NCI-H1048 (cell line): ENCODE data around the gene ZNF212.

Source experiments
- DNase-seq: peaks from one replicate; lab custom pipeline; 2025; lab: John Stamatoyannopoulos, UW

The ZNF212 gene

DNA sequence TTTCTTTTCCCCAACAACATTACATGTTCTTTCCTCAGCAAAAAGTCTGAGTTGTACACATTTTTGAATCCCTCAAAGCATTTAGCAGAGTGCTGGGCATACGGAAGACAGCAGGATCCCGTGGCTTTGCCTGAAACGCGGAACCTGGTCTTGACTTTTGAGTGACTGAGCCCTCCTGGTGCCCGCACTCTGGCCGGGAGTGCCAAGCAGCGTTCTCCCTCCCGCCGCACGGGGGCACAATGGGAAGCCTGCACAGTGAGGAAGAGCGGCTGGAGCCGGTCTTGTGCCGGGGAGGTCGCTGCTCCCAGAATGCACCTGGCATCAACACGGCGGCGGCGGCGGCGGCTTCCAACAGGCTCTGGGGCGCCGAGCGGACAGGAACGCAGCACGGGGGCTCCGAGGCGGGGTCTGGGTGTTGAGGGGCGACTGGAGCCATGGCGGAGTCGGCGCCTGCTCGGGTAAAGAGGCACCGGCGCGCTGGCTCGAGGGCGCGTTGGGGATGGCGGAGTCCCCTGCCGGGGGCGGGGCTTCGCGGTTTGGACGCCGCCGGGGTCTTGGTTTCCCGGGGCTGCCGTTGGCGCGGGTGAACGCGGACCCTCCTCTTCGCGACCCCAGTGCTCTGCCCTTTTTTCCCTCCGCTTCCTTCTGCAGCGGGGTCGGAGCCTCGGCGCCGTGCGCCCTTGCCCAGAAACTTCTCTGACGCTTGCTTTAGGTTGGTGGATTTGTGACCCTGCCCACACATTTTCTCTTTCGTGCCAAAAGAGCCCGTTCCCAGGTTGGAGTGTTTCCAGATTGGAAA lies at the start of gene ZNF212:
Gene ZNF212, plus strand, starts transcription at position 307 of the 799 bp plus-strand sequence. Its CDS starts 128 bp downstream, at position 435.
- DNase-seq: peak; percentile 80

DNA sequence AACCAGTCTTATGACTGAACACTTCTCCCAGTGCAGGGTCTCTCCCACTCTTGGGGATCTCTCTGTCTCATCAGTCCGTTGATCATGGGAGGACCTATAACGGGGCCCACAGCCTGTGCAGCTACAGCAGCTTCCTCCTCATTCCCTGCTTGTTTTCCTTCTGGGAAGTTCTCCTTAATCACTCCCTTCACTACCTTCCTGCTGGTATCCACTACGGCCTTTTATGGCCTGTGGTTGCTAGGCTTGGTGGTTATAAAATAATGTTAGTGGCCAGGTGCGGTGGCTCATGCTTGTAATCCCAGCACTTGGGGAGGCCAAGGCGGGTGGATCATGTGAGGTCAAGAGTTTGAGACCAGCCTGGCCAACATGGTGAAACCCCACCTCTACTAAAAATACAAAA lies 47.6 kb upstream of the ZNF212 start:
- DNase-seq: no peak

DNA sequence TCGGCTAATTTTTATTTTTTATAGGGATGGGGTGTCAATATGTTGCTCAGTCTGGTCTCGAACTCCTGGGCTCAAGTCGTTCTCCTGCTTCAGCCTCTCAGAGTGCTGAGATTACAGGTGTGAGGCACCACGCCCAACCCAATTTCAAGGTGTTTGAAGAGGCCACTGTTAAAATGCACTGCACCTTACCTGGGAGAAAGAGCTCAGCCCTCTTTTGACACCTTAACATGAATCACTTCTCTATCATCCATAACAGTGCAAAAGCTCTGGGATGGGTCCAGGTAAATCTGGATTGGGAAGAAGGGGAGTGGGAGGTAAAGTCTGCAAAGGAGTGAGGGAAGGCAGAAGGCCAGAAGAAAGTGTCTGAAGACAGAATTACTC lies 44.7 kb upstream of the ZNF212 start:
- DNase-seq: no peak

DNA sequence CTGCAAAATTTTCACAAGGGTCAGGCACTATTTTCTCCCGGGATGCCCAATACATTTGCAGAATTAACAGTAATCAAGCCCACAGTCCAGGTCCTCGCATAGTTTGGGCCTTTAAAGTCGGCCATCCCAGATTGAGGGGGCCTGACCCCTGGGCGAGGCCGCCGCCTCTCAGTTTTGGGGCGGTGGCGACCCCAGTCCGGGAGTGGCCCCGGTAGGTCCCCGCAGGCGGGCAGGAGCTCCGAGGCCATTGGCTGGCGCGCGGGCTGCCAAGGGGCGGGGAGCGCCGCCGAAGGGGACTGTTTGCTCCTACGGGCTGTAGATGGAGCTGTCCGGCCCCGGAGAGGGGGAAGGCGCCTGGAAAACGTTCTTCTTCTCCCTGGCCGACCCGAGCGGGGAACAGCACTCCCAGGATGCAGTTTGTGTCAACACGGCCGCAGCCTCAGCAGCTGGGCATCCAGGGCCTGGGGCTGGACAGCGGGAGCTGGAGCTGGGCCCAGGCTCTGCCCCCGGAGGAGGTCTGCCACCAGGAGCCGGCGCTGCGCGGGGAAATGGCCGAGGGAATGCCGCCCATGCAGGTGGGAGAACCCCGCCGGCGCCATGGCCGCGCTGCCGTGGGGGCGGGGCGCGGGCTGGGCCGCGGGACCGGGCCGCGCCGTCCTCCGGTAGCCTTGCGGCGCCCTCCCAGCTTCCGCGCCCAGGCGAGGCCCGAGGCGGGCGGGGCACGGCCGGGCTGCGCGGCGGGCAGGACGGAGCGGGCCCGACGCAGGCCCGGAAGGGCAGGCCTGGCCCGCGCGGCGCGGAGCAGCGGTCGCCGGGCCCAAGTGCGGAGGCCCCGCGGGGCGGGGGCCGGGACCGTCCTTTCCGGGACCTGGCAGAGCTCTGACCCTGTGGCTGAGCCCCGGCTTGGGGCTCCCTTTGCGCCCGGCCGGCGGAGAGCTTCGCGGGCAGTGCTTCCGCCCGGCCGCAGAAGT lies 44.0 kb upstream of the ZNF212 start, which contains the start of gene ZNF282:
Gene ZNF282, plus strand, starts transcription at position 367 of the 971 bp plus-strand sequence. Its CDS starts 44 bp downstream, at position 411.
- peak; percentile 34 for DNase-seq

GRCh38 chr7:149196151-149196704 lies 43.2 kb upstream of the ZNF212 start:
- no peak for DNase-seq

GRCh38 chr7:149196705-149197171 lies 42.7 kb upstream of the ZNF212 start:
- no peak for DNase-seq

GRCh38 chr7:149197675-149198074 lies 41.8 kb upstream of the ZNF212 start:
- no peak for DNase-seq

- DNase-seq: no peak
Measured at GRCh38 chr7:149198161-149198816, 41.2 kb upstream of the ZNF212 start.

GRCh38 chr7:149199234-149199995 lies 40.0 kb upstream of the ZNF212 start:
- DNase-seq: no peak

GRCh38 chr7:149202831-149203231 lies 36.6 kb upstream of the ZNF212 start:
- DNase-seq: no peak

DNA sequence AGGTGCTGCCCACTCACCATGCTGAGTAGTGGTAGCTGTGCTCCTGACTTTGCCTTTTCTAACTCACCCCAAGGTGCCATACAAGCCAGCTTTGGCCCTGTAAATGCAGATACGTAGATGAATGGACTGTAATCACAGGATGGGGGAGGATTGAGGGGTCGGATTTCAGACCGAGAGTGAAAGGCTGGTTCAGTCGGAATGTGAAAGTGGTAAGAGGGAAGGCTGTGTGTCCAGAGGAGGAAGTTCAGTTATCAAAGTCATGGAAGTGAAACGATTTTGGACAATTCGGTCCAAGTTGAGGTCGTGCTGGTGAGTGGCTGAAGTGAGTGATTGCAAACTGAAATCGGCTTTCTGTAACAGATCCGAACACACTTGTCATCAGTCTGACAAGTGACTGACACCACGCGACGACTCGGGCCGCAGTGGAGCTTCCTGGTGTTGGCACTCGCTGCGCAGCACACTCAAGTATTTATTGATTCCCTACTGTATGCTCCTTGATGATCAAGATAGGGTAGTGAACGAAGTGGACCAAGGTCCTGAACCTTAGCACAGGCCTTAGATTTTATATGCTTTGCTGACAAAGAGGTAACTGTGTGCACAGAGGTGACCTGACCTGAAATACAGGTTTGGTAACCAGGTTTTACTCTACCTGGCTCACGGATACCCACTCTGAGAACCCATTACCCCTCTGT lies 33.6 kb upstream of the ZNF212 start:
- DNase-seq: no peak

DNA sequence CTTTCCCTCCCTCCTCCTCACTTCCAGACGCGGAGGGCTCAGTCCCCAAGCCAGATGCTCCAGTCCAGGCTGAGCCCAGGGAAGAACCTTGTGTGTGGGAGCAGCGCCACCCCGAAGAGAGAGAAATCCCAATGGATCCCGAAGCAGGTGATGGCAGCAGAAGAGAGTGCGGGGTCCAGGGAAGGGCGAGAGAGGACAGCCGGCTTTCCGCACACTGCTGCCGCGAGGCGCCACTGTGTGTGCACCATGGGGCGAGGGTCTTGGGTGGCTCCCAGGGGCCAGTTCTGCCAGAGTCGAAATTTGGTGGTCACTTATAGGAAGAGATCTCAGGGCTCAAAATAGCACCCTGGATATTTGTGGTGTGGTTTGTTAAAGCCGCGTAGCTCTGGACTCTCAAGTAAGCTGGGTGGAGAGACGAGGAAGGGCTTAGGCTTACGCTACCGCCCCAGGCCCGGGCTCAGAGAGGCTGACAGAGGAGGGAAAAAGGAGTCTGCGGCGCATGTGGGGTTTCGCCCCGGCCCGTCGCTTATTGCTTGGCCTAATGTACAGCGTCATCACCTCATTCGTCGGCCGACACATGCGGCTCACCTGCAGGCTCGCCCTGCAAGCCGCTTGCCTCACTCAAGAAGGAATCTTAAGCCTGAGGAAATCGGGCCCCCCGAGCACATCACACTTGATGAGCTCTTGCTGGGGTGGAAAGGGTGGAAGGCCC lies 32.0 kb upstream of the ZNF212 start:
- no peak for DNase-seq

- no peak for DNase-seq
Measured at GRCh38 chr7:149209518-149210269, 29.8 kb upstream of the ZNF212 start.

GRCh38 chr7:149210551-149210950 lies 28.9 kb upstream of the ZNF212 start:
- DNase-seq: no peak

DNA sequence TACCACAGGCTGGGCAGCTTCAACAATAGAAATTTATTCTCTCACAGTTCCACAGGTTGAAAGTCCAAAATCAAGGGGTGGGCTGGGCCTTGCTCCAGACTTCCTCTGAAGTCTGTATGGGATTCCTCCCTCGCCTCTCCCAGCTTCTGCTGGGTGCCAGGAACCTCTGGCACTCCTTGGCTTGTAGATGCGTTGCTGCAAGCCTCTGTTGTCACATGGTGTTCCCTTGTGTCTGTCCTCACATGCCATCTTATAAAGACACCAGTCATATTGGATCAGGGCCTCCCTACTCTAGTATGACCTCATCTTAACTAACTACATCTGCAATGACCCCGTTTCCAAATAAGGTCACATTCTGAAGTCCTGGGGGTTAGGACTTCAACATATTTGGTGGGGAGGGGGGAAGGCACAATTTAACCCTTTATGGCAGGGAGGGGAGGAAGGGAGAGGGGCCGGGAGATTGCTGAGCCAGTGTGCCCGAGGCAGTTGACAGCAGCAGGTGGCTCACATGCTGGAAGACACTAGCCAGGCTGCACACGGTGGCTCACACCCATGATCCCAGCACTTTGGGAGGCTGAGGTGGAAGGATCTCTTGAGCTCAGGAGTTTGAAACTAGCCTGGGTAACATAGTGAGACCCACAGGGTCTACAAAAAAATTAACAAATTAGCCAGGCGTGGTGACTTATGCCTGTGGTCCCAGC lies 25.3 kb upstream of the ZNF212 start:
- DNase-seq: no peak

DNA sequence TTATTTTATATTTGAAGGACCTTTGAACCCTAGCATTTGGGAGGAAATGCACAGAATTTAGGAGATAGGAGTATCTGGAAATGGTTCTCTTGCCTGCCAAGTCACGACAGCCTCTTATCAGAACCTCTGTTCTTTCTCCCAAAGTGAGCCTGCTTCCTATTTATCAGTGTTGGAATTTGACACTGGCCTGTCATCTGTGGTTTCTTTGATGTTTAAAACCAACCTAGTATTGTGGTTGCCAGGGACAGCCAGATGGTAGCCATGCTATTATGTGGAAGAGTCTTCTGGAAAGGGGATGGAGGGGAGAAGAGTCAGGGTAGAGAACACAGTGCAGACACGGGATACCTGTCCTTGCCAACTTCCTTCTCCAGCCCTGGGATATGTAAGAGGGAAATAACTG lies 23.0 kb upstream of the ZNF212 start:
- DNase-seq: no peak

GRCh38 chr7:149217570-149217969 lies 21.9 kb upstream of the ZNF212 start:
- no peak for DNase-seq
